ENCODE data around the gene CC2D2A. TPM values are rescaled to one million over a fixed set of nuclear protein-coding genes. Genes with fewer than 3 reads are reported as not detected.

Gene CC2D2A
- total and polyA plus RNA-seq, 2 experiments from 2014 or later: 13.9 to 15.8 TPM

DNA sequence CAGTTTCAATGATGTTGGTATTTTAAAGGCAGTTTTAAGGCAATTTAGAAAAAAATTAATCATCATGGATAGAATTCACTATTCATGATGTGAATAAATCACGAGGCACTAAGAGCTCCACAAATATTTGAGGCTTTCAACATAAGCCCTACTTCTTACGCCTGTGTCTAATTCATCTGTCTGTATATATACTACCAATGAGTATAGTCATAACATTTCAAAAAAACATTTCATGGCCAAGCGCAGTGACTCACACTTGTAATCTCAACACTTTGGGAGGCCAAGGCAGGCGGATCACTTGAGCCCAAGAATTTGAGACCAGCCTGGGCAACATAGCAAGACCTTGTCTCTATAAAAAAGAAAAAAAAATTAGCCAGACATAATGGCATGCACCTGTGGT is 129.0 kb downstream of the CC2D2A start (continued):
- no peak for TF ChIP-seq ZNF331 (CRISPR knock-in tag; IDR thresholded peaks at IDR 0.05; ENCODE audit: low read depth)
- TF ChIP-seq CREB1 (CRISPR knock-in tag; IDR thresholded peaks at IDR 0.05; ENCODE audit: low read depth): no peak

GRCh38 chr4:15600176-15600575 is 130.5 kb downstream of the CC2D2A start:
- H3K27me3 Mint-ChIP-seq (ENCODE audit: insufficient read depth, low read depth, poor library complexity): no peaks in the 10 kb centered on the region
- H3K4me3 Mint-ChIP-seq: no peak overlapping the region

More at GRCh38 chr4:15600176-15600575, 130.5 kb downstream of the CC2D2A start:
- H3K27ac Mint-ChIP-seq: no peak overlapping the region
- no peak overlapping the region for H3K27ac ChIP-seq (ENCODE audit: low read depth)
- H3K79me2 ChIP-seq (replicated peaks; ENCODE audit: insufficient read depth): no peaks in the 10 kb centered on the region
- peaks cover 3% of the 10 kb centered on the region; the same call in 2 of the 3 replicates for H3K4me1 Mint-ChIP-seq
- H3F3A ChIP-seq (replicated peaks; ENCODE audit: low read depth): no peaks in the 10 kb centered on the region
- no peak overlapping the region for H3K4me2 ChIP-seq
- 0 out of 2 replicates have a peak, but pooled peaks cover 2% of the 10 kb centered on the region for H4K20me1 ChIP-seq (replicated peaks; ENCODE audit: insufficient read depth)
- H3K4me1 ChIP-seq (ENCODE audit: insufficient read depth): 0 out of 2 replicates have a peak, but pooled peaks cover 3% of the 10 kb centered on the region
- peaks cover 21% of the 10 kb centered on the region for H3K36me3 Mint-ChIP-seq (ENCODE audit: low read depth)
- H3K9me2 ChIP-seq (ENCODE audit: insufficient read depth): no peaks in the 10 kb centered on the region
- no peaks in the 10 kb centered on the region for H3K9me3 Mint-ChIP-seq
- no peak for DNase-seq (ENCODE audit: low spot score)
- no peaks in the 10 kb centered on the region for H3K27me3 ChIP-seq (ENCODE audit: insufficient read depth)
- peaks cover 5% of the 10 kb centered on the region; the same call in 1 of the 2 replicates for H3K36me3 ChIP-seq (ENCODE audit: insufficient read depth)
- no peak overlapping the region for H3K4me3 ChIP-seq
- TF ChIP-seq JUNB (IDR thresholded peaks at IDR 0.05; ENCODE audit: unreplicated experiment): no peak
- no peak for TF ChIP-seq EZH2phosphoT487 (IDR thresholded peaks at IDR 0.05; ENCODE audit: unreplicated experiment)
- TF ChIP-seq, protein P1, sequence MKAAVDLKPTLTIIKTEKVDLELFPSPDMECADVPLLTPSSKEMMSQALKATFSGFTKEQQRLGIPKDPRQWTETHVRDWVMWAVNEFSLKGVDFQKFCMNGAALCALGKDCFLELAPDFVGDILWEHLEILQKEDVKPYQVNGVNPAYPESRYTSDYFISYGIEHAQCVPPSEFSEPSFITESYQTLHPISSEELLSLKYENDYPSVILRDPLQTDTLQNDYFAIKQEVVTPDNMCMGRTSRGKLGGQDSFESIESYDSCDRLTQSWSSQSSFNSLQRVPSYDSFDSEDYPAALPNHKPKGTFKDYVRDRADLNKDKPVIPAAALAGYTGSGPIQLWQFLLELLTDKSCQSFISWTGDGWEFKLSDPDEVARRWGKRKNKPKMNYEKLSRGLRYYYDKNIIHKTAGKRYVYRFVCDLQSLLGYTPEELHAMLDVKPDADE (IDR thresholded peaks at IDR 0.05): no peak
- no peak for TF ChIP-seq STAT1 (IDR thresholded peaks at IDR 0.05; ENCODE audit: unreplicated experiment)
- TF ChIP-seq, protein P2, sequence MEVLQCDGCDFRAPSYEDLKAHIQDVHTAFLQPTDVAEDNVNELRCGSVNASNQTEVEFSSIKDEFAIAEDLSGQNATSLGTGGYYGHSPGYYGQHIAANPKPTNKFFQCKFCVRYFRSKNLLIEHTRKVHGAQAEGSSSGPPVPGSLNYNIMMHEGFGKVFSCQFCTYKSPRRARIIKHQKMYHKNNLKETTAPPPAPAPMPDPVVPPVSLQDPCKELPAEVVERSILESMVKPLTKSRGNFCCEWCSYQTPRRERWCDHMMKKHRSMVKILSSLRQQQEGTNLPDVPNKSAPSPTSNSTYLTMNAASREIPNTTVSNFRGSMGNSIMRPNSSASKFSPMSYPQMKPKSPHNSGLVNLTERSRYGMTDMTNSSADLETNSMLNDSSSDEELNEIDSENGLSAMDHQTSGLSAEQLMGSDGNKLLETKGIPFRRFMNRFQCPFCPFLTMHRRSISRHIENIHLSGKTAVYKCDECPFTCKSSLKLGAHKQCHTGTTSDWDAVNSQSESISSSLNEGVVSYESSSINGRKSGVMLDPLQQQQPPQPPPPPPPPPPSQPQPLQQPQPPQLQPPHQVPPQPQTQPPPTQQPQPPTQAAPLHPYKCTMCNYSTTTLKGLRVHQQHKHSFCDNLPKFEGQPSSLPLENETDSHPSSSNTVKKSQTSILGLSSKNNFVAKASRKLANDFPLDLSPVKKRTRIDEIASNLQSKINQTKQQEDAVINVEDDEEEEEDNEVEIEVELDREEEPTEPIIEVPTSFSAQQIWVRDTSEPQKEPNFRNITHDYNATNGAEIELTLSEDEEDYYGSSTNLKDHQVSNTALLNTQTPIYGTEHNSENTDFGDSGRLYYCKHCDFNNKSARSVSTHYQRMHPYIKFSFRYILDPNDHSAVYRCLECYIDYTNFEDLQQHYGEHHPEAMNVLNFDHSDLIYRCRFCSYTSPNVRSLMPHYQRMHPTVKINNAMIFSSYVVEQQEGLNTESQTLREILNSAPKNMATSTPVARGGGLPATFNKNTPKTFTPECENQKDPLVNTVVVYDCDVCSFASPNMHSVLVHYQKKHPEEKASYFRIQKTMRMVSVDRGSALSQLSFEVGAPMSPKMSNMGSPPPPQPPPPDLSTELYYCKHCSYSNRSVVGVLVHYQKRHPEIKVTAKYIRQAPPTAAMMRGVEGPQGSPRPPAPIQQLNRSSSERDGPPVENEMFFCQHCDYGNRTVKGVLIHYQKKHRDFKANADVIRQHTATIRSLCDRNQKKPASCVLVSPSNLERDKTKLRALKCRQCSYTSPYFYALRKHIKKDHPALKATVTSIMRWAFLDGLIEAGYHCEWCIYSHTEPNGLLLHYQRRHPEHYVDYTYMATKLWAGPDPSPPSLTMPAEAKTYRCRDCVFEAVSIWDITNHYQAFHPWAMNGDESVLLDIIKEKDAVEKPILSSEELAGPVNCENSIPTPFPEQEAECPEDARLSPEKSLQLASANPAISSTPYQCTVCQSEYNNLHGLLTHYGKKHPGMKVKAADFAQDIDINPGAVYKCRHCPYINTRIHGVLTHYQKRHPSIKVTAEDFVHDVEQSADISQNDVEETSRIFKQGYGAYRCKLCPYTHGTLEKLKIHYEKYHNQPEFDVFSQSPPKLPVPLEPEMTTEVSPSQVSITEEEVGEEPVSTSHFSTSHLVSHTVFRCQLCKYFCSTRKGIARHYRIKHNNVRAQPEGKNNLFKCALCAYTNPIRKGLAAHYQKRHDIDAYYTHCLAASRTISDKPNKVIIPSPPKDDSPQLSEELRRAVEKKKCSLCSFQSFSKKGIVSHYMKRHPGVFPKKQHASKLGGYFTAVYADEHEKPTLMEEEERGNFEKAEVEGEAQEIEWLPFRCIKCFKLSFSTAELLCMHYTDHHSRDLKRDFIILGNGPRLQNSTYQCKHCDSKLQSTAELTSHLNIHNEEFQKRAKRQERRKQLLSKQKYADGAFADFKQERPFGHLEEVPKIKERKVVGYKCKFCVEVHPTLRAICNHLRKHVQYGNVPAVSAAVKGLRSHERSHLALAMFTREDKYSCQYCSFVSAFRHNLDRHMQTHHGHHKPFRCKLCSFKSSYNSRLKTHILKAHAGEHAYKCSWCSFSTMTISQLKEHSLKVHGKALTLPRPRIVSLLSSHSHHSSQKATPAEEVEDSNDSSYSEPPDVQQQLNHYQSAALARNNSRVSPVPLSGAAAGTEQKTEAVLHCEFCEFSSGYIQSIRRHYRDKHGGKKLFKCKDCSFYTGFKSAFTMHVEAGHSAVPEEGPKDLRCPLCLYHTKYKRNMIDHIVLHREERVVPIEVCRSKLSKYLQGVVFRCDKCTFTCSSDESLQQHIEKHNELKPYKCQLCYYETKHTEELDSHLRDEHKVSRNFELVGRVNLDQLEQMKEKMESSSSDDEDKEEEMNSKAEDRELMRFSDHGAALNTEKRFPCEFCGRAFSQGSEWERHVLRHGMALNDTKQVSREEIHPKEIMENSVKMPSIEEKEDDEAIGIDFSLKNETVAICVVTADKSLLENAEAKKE (CRISPR knock-in tag; IDR thresholded peaks at IDR 0.05): no peak
- TF ChIP-seq ZNF114 (CRISPR knock-in tag; IDR thresholded peaks at IDR 0.05): no peak
- TF ChIP-seq NANOG (IDR thresholded peaks at IDR 0.05; ENCODE audit: borderline replicate concordance): no peak
- TF ChIP-seq REST (IDR thresholded peaks at IDR 0.05; ENCODE audit: unreplicated experiment): no peak
- no peak for TF ChIP-seq ZNF331 (CRISPR knock-in tag; IDR thresholded peaks at IDR 0.05; ENCODE audit: low read depth)
- TF ChIP-seq POLR2AphosphoS5 (IDR thresholded peaks at IDR 0.05; ENCODE audit: low read depth): no peak
- ATAC-seq: no peak
- H2AFZ ChIP-seq: no peak overlapping the region
